HepG2 (cell line): ENCODE results near the gene TOP2A. TPM values are rescaled to one million over a fixed set of nuclear protein-coding genes. Genes with fewer than 3 reads are reported as not detected.

Experiments used
- CBX1 ChIP-seq: IDR thresholded peaks from one replicate; pipeline ENCODE4 v1.6.1; 2016; ENCODE audit warnings: antibody characterized with exemption, low read depth
- KDM6A ChIP-seq: IDR thresholded peaks from 2 replicates; pipeline ENCODE4 v1.6.1; 2016; ENCODE audit warnings: low read depth
- REL ChIP-seq: sonication (generic); formaldehyde crosslinking; conservative IDR thresholded peaks from 2 replicates; pipeline ENCODE4 v1.8.0; 2022; ENCODE audit warnings: mild to moderate bottlenecking, missing genetic modification reagents, moderate library complexity
- ZNF326 ChIP-seq: sonication (generic); formaldehyde crosslinking; IDR thresholded peaks from 2 replicates; pipeline ENCODE4 v1.4.0; 2020; ENCODE audit warnings: missing genetic modification reagents, borderline replicate concordance
- ZSCAN31 ChIP-seq: sonication (generic); formaldehyde crosslinking; IDR thresholded peaks from 2 replicates; pipeline ENCODE4 v1.5.0; 2020; ENCODE audit warnings: low read depth, mild to moderate bottlenecking, missing genetic modification reagents
- polyA plus RNA-seq, 8 experiments: library from polyadenylated mRNA; depleted of rRNA in 3 of 8; stranded (reverse) in 7 of 8; unstranded in 1 of 8; fragments of >200 nt; fragmentation: Illumina TruSeq in 4 of 8; extraction: Trizol in 4 of 8; gene quantifications; 2 replicates each; pipeline versions ENCODE4 v1.2.1 to v1.2.3, GENCODE V29; 2011 to 2016; ENCODE audit warnings: low read depth in 4 of 8, missing spikeins in 1 of 8, mixed read lengths in 1 of 8; ENCODE audit not compliant: insufficient read depth in 1 of 8
- total RNA-seq, 5 experiments: library from RNA; depleted of rRNA; stranded (reverse); fragments of >200 nt; fragmentation: Illumina TruSeq; extraction: Trizol; gene quantifications; 2 replicates each; pipeline ENCODE4 v1.2.3, GENCODE V29; 2016; ENCODE audit warnings: low read depth in 1 of 5
- TF ChIP-seq, protein P1 (sequence below), 2 experiments: IDR thresholded peaks; 2 replicates each; pipeline ENCODE4 v1.6.1; 2011 to 2012; ENCODE audit warnings: low read length in 2 of 2, borderline replicate concordance in 1 of 2, low read depth in 1 of 2, mild to moderate bottlenecking in 1 of 2, moderate library complexity in 1 of 2
- TF ChIP-seq, protein P2 (sequence below): sonication (generic); formaldehyde crosslinking; IDR thresholded peaks from 2 replicates; pipeline ENCODE4 v1.5.0; 2020; ENCODE audit warnings: missing genetic modification reagents
- TF ChIP-seq, protein P3 (sequence below): sonication (generic); formaldehyde crosslinking; IDR thresholded peaks from 2 replicates; pipeline ENCODE4 v1.4.0; 2020; ENCODE audit warnings: mild to moderate bottlenecking, missing genetic modification reagents
- TF ChIP-seq, protein P4 (sequence below): sonication (generic); formaldehyde crosslinking; IDR thresholded peaks from 2 replicates; pipeline ENCODE4 v1.8.0; 2022; ENCODE audit warnings: mild to moderate bottlenecking, missing genetic modification reagents; ENCODE audit not compliant: insufficient replicate concordance
- TF ChIP-seq, protein P5 (sequence below): sonication (generic); formaldehyde crosslinking; IDR thresholded peaks from 2 replicates; pipeline ENCODE4 v1.5.0; 2020; ENCODE audit warnings: mild to moderate bottlenecking, missing genetic modification reagents, borderline replicate concordance
- TF ChIP-seq, protein P6 (sequence below): sonication (generic); formaldehyde crosslinking; IDR thresholded peaks from 2 replicates; pipeline ENCODE4 v1.4.0; 2020; ENCODE audit warnings: missing genetic modification reagents

The TOP2A gene
- total and polyA plus RNA-seq, 2 of the 13 experiments (the other 11 are each of a cell fraction or from before 2014, with no cell fraction given), result 108 to 327 TPM

DNA sequence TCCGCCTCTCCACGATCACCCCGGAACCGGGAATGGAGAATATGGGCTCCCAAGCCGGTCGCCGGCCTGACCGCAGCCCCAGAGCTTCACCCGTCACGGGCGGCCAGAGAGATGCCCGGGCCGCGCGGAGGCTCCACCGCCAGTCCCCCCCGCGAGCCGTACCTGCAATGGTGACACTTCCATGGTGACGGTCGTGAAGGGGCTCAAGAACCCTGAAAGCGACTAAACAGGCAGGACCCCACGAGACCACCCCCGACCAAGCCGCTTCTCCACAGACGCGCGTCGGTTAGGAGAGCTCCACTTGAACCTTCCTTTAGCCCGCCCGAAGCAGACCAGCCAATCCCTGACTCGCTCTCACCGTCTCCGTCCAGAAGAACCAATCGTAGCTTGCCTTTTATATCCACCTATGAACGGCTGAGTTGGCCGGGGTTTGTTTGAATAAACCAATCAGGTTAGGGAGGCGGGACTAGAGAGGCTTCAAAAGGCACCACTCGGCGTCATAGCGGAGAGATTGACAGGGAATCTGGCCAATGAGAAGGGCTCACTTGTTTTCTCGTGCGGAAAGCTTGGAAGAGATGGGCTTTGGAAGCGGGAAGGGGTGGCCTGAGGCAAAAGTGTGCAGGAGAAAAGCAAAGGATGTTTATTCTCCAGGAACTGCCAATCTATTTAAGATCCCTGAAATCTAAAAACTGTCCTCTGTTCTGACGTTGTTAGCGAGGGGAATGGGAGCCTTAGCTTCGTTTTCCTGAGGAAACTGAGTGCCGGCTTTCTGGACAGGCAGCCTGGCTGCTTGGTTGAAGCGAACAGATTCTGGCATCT is at the start of gene TOP2A (continued):
- TF ChIP-seq, protein P1, sequence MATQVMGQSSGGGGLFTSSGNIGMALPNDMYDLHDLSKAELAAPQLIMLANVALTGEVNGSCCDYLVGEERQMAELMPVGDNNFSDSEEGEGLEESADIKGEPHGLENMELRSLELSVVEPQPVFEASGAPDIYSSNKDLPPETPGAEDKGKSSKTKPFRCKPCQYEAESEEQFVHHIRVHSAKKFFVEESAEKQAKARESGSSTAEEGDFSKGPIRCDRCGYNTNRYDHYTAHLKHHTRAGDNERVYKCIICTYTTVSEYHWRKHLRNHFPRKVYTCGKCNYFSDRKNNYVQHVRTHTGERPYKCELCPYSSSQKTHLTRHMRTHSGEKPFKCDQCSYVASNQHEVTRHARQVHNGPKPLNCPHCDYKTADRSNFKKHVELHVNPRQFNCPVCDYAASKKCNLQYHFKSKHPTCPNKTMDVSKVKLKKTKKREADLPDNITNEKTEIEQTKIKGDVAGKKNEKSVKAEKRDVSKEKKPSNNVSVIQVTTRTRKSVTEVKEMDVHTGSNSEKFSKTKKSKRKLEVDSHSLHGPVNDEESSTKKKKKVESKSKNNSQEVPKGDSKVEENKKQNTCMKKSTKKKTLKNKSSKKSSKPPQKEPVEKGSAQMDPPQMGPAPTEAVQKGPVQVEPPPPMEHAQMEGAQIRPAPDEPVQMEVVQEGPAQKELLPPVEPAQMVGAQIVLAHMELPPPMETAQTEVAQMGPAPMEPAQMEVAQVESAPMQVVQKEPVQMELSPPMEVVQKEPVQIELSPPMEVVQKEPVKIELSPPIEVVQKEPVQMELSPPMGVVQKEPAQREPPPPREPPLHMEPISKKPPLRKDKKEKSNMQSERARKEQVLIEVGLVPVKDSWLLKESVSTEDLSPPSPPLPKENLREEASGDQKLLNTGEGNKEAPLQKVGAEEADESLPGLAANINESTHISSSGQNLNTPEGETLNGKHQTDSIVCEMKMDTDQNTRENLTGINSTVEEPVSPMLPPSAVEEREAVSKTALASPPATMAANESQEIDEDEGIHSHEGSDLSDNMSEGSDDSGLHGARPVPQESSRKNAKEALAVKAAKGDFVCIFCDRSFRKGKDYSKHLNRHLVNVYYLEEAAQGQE (IDR thresholded peaks at IDR 0.05; ENCODE audit: borderline replicate concordance in 1 of 2, low read depth in 1 of 2, low read length in 2 of 2), result no peak
- TF ChIP-seq, protein P2, sequence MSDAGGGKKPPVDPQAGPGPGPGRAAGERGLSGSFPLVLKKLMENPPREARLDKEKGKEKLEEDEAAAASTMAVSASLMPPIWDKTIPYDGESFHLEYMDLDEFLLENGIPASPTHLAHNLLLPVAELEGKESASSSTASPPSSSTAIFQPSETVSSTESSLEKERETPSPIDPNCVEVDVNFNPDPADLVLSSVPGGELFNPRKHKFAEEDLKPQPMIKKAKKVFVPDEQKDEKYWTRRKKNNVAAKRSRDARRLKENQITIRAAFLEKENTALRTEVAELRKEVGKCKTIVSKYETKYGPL, result no peak
- no peak for TF ChIP-seq ZSCAN31 (CRISPR knock-in tag)
- TF ChIP-seq KDM6A, result 0 out of 2 replicates have a peak, but pooled peaks have one; percentile 14
- peak; percentile 98 for TF ChIP-seq REL (CRISPR knock-in tag)
- TF ChIP-seq CBX1, result no peak
- TF ChIP-seq, protein P3, sequence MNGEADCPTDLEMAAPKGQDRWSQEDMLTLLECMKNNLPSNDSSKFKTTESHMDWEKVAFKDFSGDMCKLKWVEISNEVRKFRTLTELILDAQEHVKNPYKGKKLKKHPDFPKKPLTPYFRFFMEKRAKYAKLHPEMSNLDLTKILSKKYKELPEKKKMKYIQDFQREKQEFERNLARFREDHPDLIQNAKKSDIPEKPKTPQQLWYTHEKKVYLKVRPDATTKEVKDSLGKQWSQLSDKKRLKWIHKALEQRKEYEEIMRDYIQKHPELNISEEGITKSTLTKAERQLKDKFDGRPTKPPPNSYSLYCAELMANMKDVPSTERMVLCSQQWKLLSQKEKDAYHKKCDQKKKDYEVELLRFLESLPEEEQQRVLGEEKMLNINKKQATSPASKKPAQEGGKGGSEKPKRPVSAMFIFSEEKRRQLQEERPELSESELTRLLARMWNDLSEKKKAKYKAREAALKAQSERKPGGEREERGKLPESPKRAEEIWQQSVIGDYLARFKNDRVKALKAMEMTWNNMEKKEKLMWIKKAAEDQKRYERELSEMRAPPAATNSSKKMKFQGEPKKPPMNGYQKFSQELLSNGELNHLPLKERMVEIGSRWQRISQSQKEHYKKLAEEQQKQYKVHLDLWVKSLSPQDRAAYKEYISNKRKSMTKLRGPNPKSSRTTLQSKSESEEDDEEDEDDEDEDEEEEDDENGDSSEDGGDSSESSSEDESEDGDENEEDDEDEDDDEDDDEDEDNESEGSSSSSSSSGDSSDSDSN (CRISPR knock-in tag), result 0 out of 2 replicates have a peak, but pooled peaks have one; percentile 35
- TF ChIP-seq, protein P4, sequence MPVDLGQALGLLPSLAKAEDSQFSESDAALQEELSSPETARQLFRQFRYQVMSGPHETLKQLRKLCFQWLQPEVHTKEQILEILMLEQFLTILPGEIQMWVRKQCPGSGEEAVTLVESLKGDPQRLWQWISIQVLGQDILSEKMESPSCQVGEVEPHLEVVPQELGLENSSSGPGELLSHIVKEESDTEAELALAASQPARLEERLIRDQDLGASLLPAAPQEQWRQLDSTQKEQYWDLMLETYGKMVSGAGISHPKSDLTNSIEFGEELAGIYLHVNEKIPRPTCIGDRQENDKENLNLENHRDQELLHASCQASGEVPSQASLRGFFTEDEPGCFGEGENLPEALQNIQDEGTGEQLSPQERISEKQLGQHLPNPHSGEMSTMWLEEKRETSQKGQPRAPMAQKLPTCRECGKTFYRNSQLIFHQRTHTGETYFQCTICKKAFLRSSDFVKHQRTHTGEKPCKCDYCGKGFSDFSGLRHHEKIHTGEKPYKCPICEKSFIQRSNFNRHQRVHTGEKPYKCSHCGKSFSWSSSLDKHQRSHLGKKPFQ (CRISPR knock-in tag), result peak; percentile 15
- no peak for TF ChIP-seq ZNF326 (CRISPR knock-in tag)
- TF ChIP-seq, protein P5, sequence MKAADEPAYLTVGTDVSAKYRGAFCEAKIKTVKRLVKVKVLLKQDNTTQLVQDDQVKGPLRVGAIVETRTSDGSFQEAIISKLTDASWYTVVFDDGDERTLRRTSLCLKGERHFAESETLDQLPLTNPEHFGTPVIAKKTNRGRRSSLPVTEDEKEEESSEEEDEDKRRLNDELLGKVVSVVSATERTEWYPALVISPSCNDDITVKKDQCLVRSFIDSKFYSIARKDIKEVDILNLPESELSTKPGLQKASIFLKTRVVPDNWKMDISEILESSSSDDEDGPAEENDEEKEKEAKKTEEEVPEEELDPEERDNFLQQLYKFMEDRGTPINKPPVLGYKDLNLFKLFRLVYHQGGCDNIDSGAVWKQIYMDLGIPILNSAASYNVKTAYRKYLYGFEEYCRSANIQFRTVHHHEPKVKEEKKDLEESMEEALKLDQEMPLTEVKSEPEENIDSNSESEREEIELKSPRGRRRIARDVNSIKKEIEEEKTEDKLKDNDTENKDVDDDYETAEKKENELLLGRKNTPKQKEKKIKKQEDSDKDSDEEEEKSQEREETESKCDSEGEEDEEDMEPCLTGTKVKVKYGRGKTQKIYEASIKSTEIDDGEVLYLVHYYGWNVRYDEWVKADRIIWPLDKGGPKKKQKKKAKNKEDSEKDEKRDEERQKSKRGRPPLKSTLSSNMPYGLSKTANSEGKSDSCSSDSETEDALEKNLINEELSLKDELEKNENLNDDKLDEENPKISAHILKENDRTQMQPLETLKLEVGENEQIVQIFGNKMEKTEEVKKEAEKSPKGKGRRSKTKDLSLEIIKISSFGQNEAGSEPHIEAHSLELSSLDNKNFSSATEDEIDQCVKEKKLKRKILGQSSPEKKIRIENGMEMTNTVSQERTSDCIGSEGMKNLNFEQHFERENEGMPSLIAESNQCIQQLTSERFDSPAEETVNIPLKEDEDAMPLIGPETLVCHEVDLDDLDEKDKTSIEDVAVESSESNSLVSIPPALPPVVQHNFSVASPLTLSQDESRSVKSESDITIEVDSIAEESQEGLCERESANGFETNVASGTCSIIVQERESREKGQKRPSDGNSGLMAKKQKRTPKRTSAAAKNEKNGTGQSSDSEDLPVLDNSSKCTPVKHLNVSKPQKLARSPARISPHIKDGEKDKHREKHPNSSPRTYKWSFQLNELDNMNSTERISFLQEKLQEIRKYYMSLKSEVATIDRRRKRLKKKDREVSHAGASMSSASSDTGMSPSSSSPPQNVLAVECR, result peak; percentile 98
- TF ChIP-seq, protein P6, sequence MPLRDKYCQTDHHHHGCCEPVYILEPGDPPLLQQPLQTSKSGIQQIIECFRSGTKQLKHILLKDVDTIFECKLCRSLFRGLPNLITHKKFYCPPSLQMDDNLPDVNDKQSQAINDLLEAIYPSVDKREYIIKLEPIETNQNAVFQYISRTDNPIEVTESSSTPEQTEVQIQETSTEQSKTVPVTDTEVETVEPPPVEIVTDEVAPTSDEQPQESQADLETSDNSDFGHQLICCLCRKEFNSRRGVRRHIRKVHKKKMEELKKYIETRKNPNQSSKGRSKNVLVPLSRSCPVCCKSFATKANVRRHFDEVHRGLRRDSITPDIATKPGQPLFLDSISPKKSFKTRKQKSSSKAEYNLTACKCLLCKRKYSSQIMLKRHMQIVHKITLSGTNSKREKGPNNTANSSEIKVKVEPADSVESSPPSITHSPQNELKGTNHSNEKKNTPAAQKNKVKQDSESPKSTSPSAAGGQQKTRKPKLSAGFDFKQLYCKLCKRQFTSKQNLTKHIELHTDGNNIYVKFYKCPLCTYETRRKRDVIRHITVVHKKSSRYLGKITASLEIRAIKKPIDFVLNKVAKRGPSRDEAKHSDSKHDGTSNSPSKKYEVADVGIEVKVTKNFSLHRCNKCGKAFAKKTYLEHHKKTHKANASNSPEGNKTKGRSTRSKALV (CRISPR knock-in tag), result no peak
